Calu3 (cell line): ENCODE measurements around the gene OGFOD1. TPM values are rescaled to one million over a fixed set of nuclear protein-coding genes. Genes with fewer than 3 reads are reported as not detected.

Experiments used
- BruUV-seq: library from RNA; stranded (reverse); fragments of 400-500 nt; replicated peaks from 2 replicates; lab custom pipeline; 2021; lab: Mats Ljungman, UMichigan
- CTCF ChIA-PET: fragments of 300-600 bp; sonication (Branson Sonifier 250); formaldehyde crosslinking; loops from one replicate; lab custom pipeline; 2022; ENCODE audit warnings: antibody characterized with exemption; lab: Charles Lee
- DNase-seq: peaks from one replicate; pipeline ENCODE4 v3.0.0; 2022
- H3K27ac Mint-ChIP-seq: one replicate; pipeline ENCODE4 v1.8.0; 2022; ENCODE audit warnings: mixed read lengths; ENCODE audit not compliant: unreplicated experiment
- H3K27me3 Mint-ChIP-seq: one replicate; pipeline ENCODE4 v1.8.0; 2022; ENCODE audit warnings: mixed read lengths; ENCODE audit not compliant: unreplicated experiment
- H3K36me3 Mint-ChIP-seq: one replicate; pipeline ENCODE4 v1.8.0; 2022; ENCODE audit warnings: mild to moderate bottlenecking, moderate library complexity, mixed read lengths; ENCODE audit not compliant: insufficient read depth, unreplicated experiment
- H3K4me1 Mint-ChIP-seq: one replicate; pipeline ENCODE4 v1.8.0; 2022; ENCODE audit warnings: mild to moderate bottlenecking, low read depth, mixed read lengths; ENCODE audit not compliant: unreplicated experiment
- H3K4me3 Mint-ChIP-seq: one replicate; pipeline ENCODE4 v1.8.0; 2022; ENCODE audit warnings: mild to moderate bottlenecking, low read depth, moderate library complexity, mixed read lengths; ENCODE audit not compliant: unreplicated experiment
- H3K9me3 Mint-ChIP-seq: one replicate; pipeline ENCODE4 v1.8.0; 2022; ENCODE audit warnings: low read depth, mixed read lengths; ENCODE audit not compliant: unreplicated experiment
- CTCF ChIP-seq: fragments of 200-600 bp; IDR thresholded peaks from one replicate; pipeline ENCODE4 v1.8.0; 2022; ENCODE audit warnings: antibody characterized with exemption; ENCODE audit not compliant: unreplicated experiment
- intact Hi-C: fragments of 100-400 bp; cut with micrococcal nuclease; formaldehyde crosslinking; loops from one replicate; pipeline ENCODE4 v1.10.0; 2022; ENCODE audit not compliant: unreplicated experiment
- total RNA-seq: library from RNA; stranded (reverse); gene quantifications from 2 replicates; pipeline ENCODE4 v1.2.3, GENCODE V29; 2022

OGFOD1 gene
- total RNA-seq, 1 experiment from 2014 or later, result 60.6 TPM

- peak; percentile 66 for DNase-seq
- Mint-ChIP-seq H3K36me3 (peaks cover 47% of the 10 kb centered on the region), H3K4me3 (peak overlapping the region; percentile 65), H3K27ac (peak overlapping the region; percentile 96), H3K4me1 (peaks cover 18% of the 10 kb centered on the region), H3K27me3 (no peaks in the 10 kb centered on the region), H3K9me3 (no peaks in the 10 kb centered on the region)
- CTCF ChIA-PET, result interaction anchor here (0.5 to 1.8 kb wide), 7 partner anchors 11 to 293 kb away, joined by 4 to 10 read pairs (median 6); partner anchors contain the start of genes NUDT21 and OGFOD1
- intact Hi-C loops, result loop anchor here (5.0 kb wide), 1 partner anchor 38 kb away; no protein-coding TSS in a partner anchor
- no TSS peak for BruUV-seq
- TF ChIP-seq CTCF, result no peak
These were observed 42.2 kb upstream of the OGFOD1 start for GRCh38 chr16:56409195-56409594.

- Mint-ChIP-seq H3K9me3 (no peaks in the 10 kb centered on the region), H3K27ac (no peak overlapping the region), H3K27me3 (no peaks in the 10 kb centered on the region), H3K4me1 (peaks cover 18% of the 10 kb centered on the region), H3K36me3 (peaks cover 30% of the 10 kb centered on the region), H3K4me3 (no peak overlapping the region)
- BruUV-seq, result no TSS peak
- no peak for TF ChIP-seq CTCF
- CTCF ChIA-PET, result no interaction called here
- intact Hi-C loops, result no loop called here
- DNase-seq, result no peak
These were observed 40.2 kb upstream of the OGFOD1 start for GRCh38 chr16:56411123-56411522.

GRCh38 chr16:56411624-56412023, 39.7 kb upstream of the OGFOD1 start:
- TF ChIP-seq CTCF, result no peak
- BruUV-seq, result no TSS peak
- intact Hi-C loops, result no loop called here
- Mint-ChIP-seq H3K36me3 (peaks cover 30% of the 10 kb centered on the region), H3K4me1 (peaks cover 18% of the 10 kb centered on the region), H3K27me3 (no peaks in the 10 kb centered on the region), H3K4me3 (no peak overlapping the region), H3K9me3 (no peaks in the 10 kb centered on the region), H3K27ac (no peak overlapping the region)
- CTCF ChIA-PET, result no interaction called here
- no peak for DNase-seq

- intact Hi-C loops, result no loop called here
These were observed 38.0 kb upstream of the OGFOD1 start for GRCh38 chr16:56413381-56413780.

More at GRCh38 chr16:56413381-56413780, 38.0 kb upstream of the OGFOD1 start:
- DNase-seq, result no peak
- Mint-ChIP-seq H3K4me1 (peaks cover 13% of the 10 kb centered on the region), H3K36me3 (peaks cover 26% of the 10 kb centered on the region), H3K4me3 (no peak overlapping the region), H3K9me3 (no peaks in the 10 kb centered on the region), H3K27ac (no peak overlapping the region), H3K27me3 (no peaks in the 10 kb centered on the region)
- CTCF ChIA-PET, result no interaction called here
- BruUV-seq, result no TSS peak
- no peak for TF ChIP-seq CTCF
